Upper lobe of left lung (tissue), 6 donors: Measurements from ENCODE around the gene HHLA2. TPM values are rescaled to one million over a fixed set of nuclear protein-coding genes. Genes with fewer than 3 reads are reported as not detected.

Experiments
- ATAC-seq, 2 donors: fragments of 200-7000 bp; cut with Tn5 transposase; one replicate each; pipeline ENCODE4 v1.9.1; 2022; ENCODE audit warnings: mild to moderate bottlenecking in 2 of 2, moderate library complexity in 2 of 2; ENCODE audit not compliant: low FRiP score in 2 of 2
- DNase-seq, 2 donors: peaks; one replicate each; pipeline ENCODE4 v3.0.0-alpha.2; 2019 to 2020
- H3K27ac ChIP-seq, 4 donors: fragments of 200-600 bp; sonication (generic); one replicate each; pipeline ENCODE4 v1.5.1; 2016 to 2019
- H3K27me3 ChIP-seq, 4 donors: fragments of 200-600 bp; sonication (generic); one replicate each; pipeline ENCODE4 v1.5.1; 2017 to 2019
- H3K36me3 ChIP-seq, 4 donors: fragments of 200-600 bp; sonication (generic); one replicate each; pipeline ENCODE4 v1.5.1; 2016 to 2019
- H3K4me1 ChIP-seq, 4 donors: fragments of 200-600 bp; sonication (generic); one replicate each; pipeline ENCODE4 v1.5.1; 2018 to 2019
- H3K4me3 ChIP-seq, 4 donors: fragments of 200-600 bp; sonication (generic); one replicate each; pipeline ENCODE4 v1.5.1; 2017 to 2019; ENCODE audit warnings: mild to moderate bottlenecking in 2 of 4, moderate library complexity in 1 of 4
- H3K9me3 ChIP-seq, 4 donors: fragments of 200-600 bp; sonication (generic); one replicate each; pipeline ENCODE4 v1.5.1; 2018 to 2019
- CTCF ChIP-seq, 6 experiments: fragments of 450-650 bp in 4 of 6; fragments of 200-600 bp in 2 of 6; sonication (generic) in 2 of 6; IDR thresholded peaks; one replicate each; pipeline ENCODE4 v1.5.1; 2016 to 2019; ENCODE audit warnings: antibody characterized with exemption in 6 of 6
- EP300 ChIP-seq, 4 donors: sonication (generic); formaldehyde crosslinking; IDR thresholded peaks; one replicate each; pipeline ENCODE4 v1.5.1; 2017; ENCODE audit warnings: antibody characterized with exemption in 4 of 4, control low read depth in 2 of 4
- POLR2A ChIP-seq, 4 donors: fragments of 450-650 bp; IDR thresholded peaks; one replicate each; pipeline ENCODE4 v1.5.1; 2016 to 2017; ENCODE audit warnings: antibody characterized with exemption in 4 of 4, mild to moderate bottlenecking in 2 of 4
- POLR2AphosphoS5 ChIP-seq, 2 donors: sonication (generic); formaldehyde crosslinking; IDR thresholded peaks; one replicate each; pipeline ENCODE4 v1.5.1; 2017; ENCODE audit warnings: antibody characterized with exemption in 2 of 2
- WGBS, 2 donors: methylation state at CpG; one replicate each; pipeline ENCODE4 v1.1.5; 2017 to 2018; 5-methylcytosine and 5-hydroxymethylcytosine counted together
- total RNA-seq, 6 donors: library from RNA; depleted of rRNA in 4 of 6; stranded (reverse); fragments of >200 nt in 4 of 6; gene quantifications; one replicate each; pipeline versions ENCODE4 v1.1.0 to v1.2.1, GENCODE V29; 2016 to 2021
- donor health status: DM: no; HTN: no; CAD: no; lungs with moderate emphysema.
- donor health status: DM: no; HTN: yes; CAD: no; lungs with severe emphysema.

HHLA2 gene
- total RNA-seq, 6 donors from 2014 or later, result 0.26 to 13.7 (median 3.1) TPM

GRCh38 chr3:108406063-108406660 lies 109.8 kb downstream of the HHLA2 start:
- DNase-seq (no peak), ATAC-seq (no peak)
- WGBS, 2 donors, result 52 to 61% methylated on average over 3 of the region's 3 CpGs
- Histone ChIP-seq H3K27ac (no peak overlapping the region), H3K9me3 (no peaks in the 10 kb centered on the region), H3K4me1 (peaks cover 0 to 31% (median 23%) of the 10 kb centered on the region in 4 donors), H3K27me3 (no peaks in the 10 kb centered on the region), H3K4me3 (no peak overlapping the region), H3K36me3 (no peaks in the 10 kb centered on the region)
- TF ChIP-seq POLR2A (IDR thresholded peaks at IDR 0.05) (no peak), EP300 (IDR thresholded peaks at IDR 0.05) (no peak), CTCF (IDR thresholded peaks at IDR 0.05) (no peak), POLR2AphosphoS5 (IDR thresholded peaks at IDR 0.05) (no peak)

GRCh38 chr3:108406661-108407206 lies 110.4 kb downstream of the HHLA2 start:
- TF ChIP-seq POLR2A (IDR thresholded peaks at IDR 0.05), result no peak
- TF ChIP-seq CTCF (IDR thresholded peaks at IDR 0.05), result peak in 5 of 6 experiments; percentile 33 to 76 (median 48)
- no peak for TF ChIP-seq EP300 (IDR thresholded peaks at IDR 0.05)
- Histone ChIP-seq H3K36me3 (no peaks in the 10 kb centered on the region), H3K27ac (no peak overlapping the region), H3K27me3 (no peaks in the 10 kb centered on the region), H3K9me3 (no peaks in the 10 kb centered on the region), H3K4me3 (no peak overlapping the region), H3K4me1 (peaks cover 0 to 35% (median 27%) of the 10 kb centered on the region in 4 donors)
- 14 to 49% methylated on average over 7 of the region's 7 CpGs for WGBS, 2 donors
- ATAC-seq (peak in 1 of 2 donors; percentile 70), DNase-seq (no peak)

GRCh38 chr3:108407886-108408285 lies 111.5 kb downstream of the HHLA2 start:
- WGBS, 2 donors, result 26 to 43% methylated on average over 3 of the region's 3 CpGs
- TF ChIP-seq EP300 (IDR thresholded peaks at IDR 0.05) (no peak), CTCF (IDR thresholded peaks at IDR 0.05) (no peak), POLR2A (IDR thresholded peaks at IDR 0.05) (no peak), POLR2AphosphoS5 (IDR thresholded peaks at IDR 0.05) (no peak)
- Histone ChIP-seq H3K4me1 (peaks cover 0 to 38% (median 30%) of the 10 kb centered on the region in 4 donors), H3K27ac (peak overlapping the region in 3 of 4 donors; percentile 27 to 73 (median 29)), H3K27me3 (no peaks in the 10 kb centered on the region), H3K36me3 (no peaks in the 10 kb centered on the region), H3K4me3 (no peak overlapping the region), H3K9me3 (no peaks in the 10 kb centered on the region)
- no peak for ATAC-seq
- no peak for DNase-seq

- TF ChIP-seq POLR2A (IDR thresholded peaks at IDR 0.05) (peak in 1 of 4 donors; percentile 28), EP300 (IDR thresholded peaks at IDR 0.05) (peak in 2 of 4 donors; percentile 42 to 57), CTCF (IDR thresholded peaks at IDR 0.05) (no peak)
- Histone ChIP-seq H3K4me3 (no peak overlapping the region), H3K27me3 (no peaks in the 10 kb centered on the region), H3K9me3 (no peaks in the 10 kb centered on the region), H3K36me3 (no peaks in the 10 kb centered on the region), H3K27ac (peak overlapping the region in 3 of 4 donors; percentile 30 to 77 (median 65)), H3K4me1 (peaks cover 0 to 38% (median 30%) of the 10 kb centered on the region in 4 donors)
- ATAC-seq (peak; percentile 37 to 61), DNase-seq (peak in 1 of 2 donors; percentile 67)
- WGBS, 2 donors, result 74 to 79% methylated on average over 6 to 7 of the region's 7 CpGs
Measured at GRCh38 chr3:108408883-108409799, 112.8 kb downstream of the HHLA2 start.
